Breast epithelium (tissue), 4 donors: ENCODE results near the gene PCNX2. TPM values are rescaled to one million over a fixed set of nuclear protein-coding genes. Genes with fewer than 3 reads are reported as not detected.

Experiments
- DNase-seq, 2 donors: peaks; one replicate each; pipeline ENCODE4 v3.0.0-alpha.2; 2019; ENCODE audit warnings: low spot score in 2 of 2
- H3K27ac ChIP-seq, 2 donors: fragments of 200-600 bp; sonication (generic) in 1 of 2; one replicate each; pipeline ENCODE4 v1.5.1; 2016 to 2019; ENCODE audit warnings: mild to moderate bottlenecking in 1 of 2
- H3K27me3 ChIP-seq, 2 donors: fragments of 200-600 bp; sonication (generic) in 1 of 2; one replicate each; pipeline versions ENCODE4 v1.5.1 to v1.6.0; 2017 to 2019; ENCODE audit warnings: control low read depth in 1 of 2, mild to moderate bottlenecking in 1 of 2
- H3K36me3 ChIP-seq: fragments of 200-600 bp; one replicate; pipeline ENCODE4 v1.5.1; 2019
- H3K4me1 ChIP-seq, 2 donors: fragments of 200-600 bp; sonication (generic); one replicate each; pipeline ENCODE4 v1.5.1; 2016 to 2019; ENCODE audit warnings: control low read depth in 1 of 2
- H3K4me3 ChIP-seq, 3 donors: fragments of 200-600 bp; sonication (generic); 1 replicate in 2 of 3; 2 replicates in 1 of 3; pipeline ENCODE4 v1.5.1; 2016 to 2019; ENCODE audit warnings: mild to moderate bottlenecking in 3 of 3, moderate library complexity in 2 of 3
- H3K9me3 ChIP-seq, 2 donors: fragments of 200-600 bp; sonication (generic) in 1 of 2; one replicate each; pipeline ENCODE4 v1.5.1; 2016 to 2019; ENCODE audit warnings: control low read depth in 1 of 2
- CTCF ChIP-seq, 3 donors: fragments of 450-650 bp; IDR thresholded peaks; one replicate each; pipeline ENCODE4 v1.5.1; 2016 to 2017; ENCODE audit warnings: antibody characterized with exemption in 3 of 3, mild to moderate bottlenecking in 3 of 3, moderate library complexity in 3 of 3
- POLR2A ChIP-seq: fragments of 450-650 bp; IDR thresholded peaks from one replicate; pipeline ENCODE4 v1.6.1; 2016; ENCODE audit warnings: antibody characterized with exemption, mild to moderate bottlenecking, moderate library complexity
- POLR2AphosphoS5 ChIP-seq, 3 donors: sonication (generic); formaldehyde crosslinking; IDR thresholded peaks; one replicate each; pipeline ENCODE4 v1.6.1; 2017; ENCODE audit warnings: antibody characterized with exemption in 3 of 3
- intact Hi-C: fragments of 100-400 bp; cut with DNase I; formaldehyde crosslinking; loops from one replicate; pipeline ENCODE4 v1.15.1; 2023; ENCODE audit warnings: low total_unique reads
- total RNA-seq, 3 donors: library from RNA; depleted of rRNA; stranded (reverse); fragments of >200 nt; gene quantifications; one replicate each; pipeline ENCODE4 v1.1.0, GENCODE V29; 2016

Gene PCNX2
- total RNA-seq, 3 donors from 2014 or later = 18.7 to 32.6 (median 26.2) TPM

GRCh38 chr1:233012021-233012420 is 283.5 kb downstream of the PCNX2 start:
- no peaks in the 10 kb centered on the region for H3K27me3 ChIP-seq
- TF ChIP-seq CTCF (IDR thresholded peaks at IDR 0.05) (no peak), POLR2A (no peak), POLR2AphosphoS5 (IDR thresholded peaks at IDR 0.05) (no peak)

DNA sequence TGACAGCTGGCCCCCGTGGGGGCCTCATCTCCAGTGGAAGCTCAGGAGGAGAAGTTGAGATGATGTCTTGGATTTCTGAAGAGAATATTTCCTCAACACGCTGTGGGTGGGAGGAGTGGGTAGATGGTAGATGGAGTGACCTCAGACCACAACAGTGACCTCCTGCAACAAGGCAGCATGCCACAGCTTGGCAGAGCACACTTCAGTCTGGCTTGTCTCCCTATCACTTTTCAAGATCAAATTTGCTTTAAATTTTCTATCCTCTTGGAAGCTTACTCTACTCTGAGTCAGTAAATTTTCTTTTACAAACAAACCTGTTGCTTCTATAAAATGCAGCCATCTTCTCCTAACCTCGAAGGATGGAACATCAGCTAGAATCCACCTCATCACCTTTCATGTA is 285.4 kb downstream of the PCNX2 start:
- Histone ChIP-seq H3K4me1 (no peaks in the 10 kb centered on the region), H3K27ac (no peak overlapping the region), H3K36me3 (no peaks in the 10 kb centered on the region), H3K4me3 (no peak overlapping the region), H3K27me3 (no peaks in the 10 kb centered on the region), H3K9me3 (no peaks in the 10 kb centered on the region)
- DNase-seq = no peak
- TF ChIP-seq POLR2AphosphoS5 (IDR thresholded peaks at IDR 0.05) = no peak
- no peak for TF ChIP-seq CTCF (IDR thresholded peaks at IDR 0.05)
- no peak for TF ChIP-seq POLR2A
- intact Hi-C loops = no loop called here

More at GRCh38 chr1:233012021-233012420, 283.5 kb downstream of the PCNX2 start:
- intact Hi-C loops = no loop called here
- Histone ChIP-seq H3K4me3 (no peak overlapping the region), H3K4me1 (no peaks in the 10 kb centered on the region), H3K9me3 (no peaks in the 10 kb centered on the region), H3K27ac (no peak overlapping the region), H3K36me3 (no peaks in the 10 kb centered on the region)
- DNase-seq = no peak

- intact Hi-C loops = no loop called here
- Histone ChIP-seq H3K4me3 (no peak overlapping the region), H3K4me1 (no peaks in the 10 kb centered on the region), H3K9me3 (no peaks in the 10 kb centered on the region), H3K27ac (no peak overlapping the region), H3K36me3 (no peaks in the 10 kb centered on the region), H3K27me3 (no peaks in the 10 kb centered on the region)
- TF ChIP-seq POLR2A (no peak), POLR2AphosphoS5 (IDR thresholded peaks at IDR 0.05) (no peak), CTCF (IDR thresholded peaks at IDR 0.05) (no peak)
- DNase-seq = no peak
Observed at GRCh38 chr1:233006541-233006973, 289.0 kb downstream of the PCNX2 start.

DNA sequence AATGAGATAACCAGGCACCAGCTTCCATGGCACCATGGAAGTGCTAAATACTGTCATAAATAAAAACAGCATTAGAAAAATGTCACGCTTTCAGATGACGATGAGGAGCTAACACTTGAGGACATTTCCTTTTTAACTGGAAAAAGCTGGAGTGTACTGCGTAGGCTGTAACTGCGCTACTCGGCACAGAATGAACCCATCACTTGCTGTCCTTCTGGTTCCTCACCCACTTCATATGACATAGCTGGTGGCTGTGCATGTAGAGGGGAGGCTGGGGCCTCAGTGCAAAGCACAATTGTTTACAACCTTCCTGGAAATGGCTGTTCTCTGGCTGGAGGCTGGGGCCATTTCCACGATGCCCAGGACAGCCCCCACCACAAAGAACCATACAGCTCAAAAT is 289.4 kb downstream of the PCNX2 start:
- Histone ChIP-seq H3K27ac (no peak overlapping the region), H3K4me1 (no peaks in the 10 kb centered on the region), H3K36me3 (no peaks in the 10 kb centered on the region), H3K9me3 (no peaks in the 10 kb centered on the region), H3K4me3 (no peak overlapping the region), H3K27me3 (no peaks in the 10 kb centered on the region)
- intact Hi-C loops = no loop called here
- TF ChIP-seq POLR2A = no peak
- no peak for TF ChIP-seq POLR2AphosphoS5 (IDR thresholded peaks at IDR 0.05)
- TF ChIP-seq CTCF (IDR thresholded peaks at IDR 0.05) = no peak
- no peak for DNase-seq

- H3K9me3 ChIP-seq = no peaks in the 10 kb centered on the region
- no peak for DNase-seq
- no peaks in the 10 kb centered on the region for H3K36me3 ChIP-seq
- intact Hi-C loops = no loop called here
- H3K4me1 ChIP-seq = no peaks in the 10 kb centered on the region
- no peaks in the 10 kb centered on the region for H3K27me3 ChIP-seq
- TF ChIP-seq CTCF (IDR thresholded peaks at IDR 0.05) (no peak), POLR2AphosphoS5 (IDR thresholded peaks at IDR 0.05) (no peak), POLR2A (no peak)
- no peak overlapping the region for H3K4me3 ChIP-seq
- H3K27ac ChIP-seq = no peak overlapping the region
Observed at GRCh38 chr1:233005703-233006102, 289.8 kb downstream of the PCNX2 start.
